ENCODE results near the gene ANKRD29. TPM values are rescaled to one million over a fixed set of nuclear protein-coding genes. Genes with fewer than 3 reads are reported as not detected.

The ANKRD29 gene
- total and polyA plus RNA-seq, 2 of the 4 experiments (the other 2 are of a cell fraction) = 0.18 to 0.31 TPM

DNA sequence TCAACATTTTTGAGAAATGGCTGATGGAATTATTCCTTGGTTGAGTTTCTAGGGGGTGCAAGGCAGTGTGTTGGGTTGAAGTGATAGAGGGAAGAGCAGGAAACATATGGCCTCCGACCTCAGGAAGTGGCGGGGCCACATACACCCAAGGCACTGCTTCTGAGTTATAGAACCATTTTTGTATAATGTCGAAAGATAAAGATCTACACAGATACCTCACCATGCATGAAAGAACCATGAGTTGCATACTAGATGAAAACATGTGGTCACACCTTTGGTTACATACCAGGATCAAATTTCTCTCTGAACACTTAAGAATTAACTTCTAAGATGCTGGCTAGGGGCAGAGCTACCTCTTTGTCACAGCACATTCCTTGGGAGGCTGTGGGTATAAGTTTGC lies 49.7 kb upstream of the ANKRD29 start:
- Histone ChIP-seq H4K5ac (ENCODE audit: low read depth, low read length) (no peak overlapping the region), H2BK15ac (ENCODE audit: low read depth, low read length) (no peak overlapping the region), H4K20me1 (ENCODE audit: insufficient read depth, low read length) (no peaks in the 10 kb centered on the region), H3K18ac (ENCODE audit: low read depth, low read length) (no peak overlapping the region), H2AFZ (replicated peaks; ENCODE audit: low read length, poor library complexity) (no peak overlapping the region), H3K9me1 (ENCODE audit: insufficient read depth, low read length) (no peaks in the 10 kb centered on the region), H2BK20ac (ENCODE audit: low read depth, low read length) (no peak overlapping the region), H3K23ac (ENCODE audit: low read depth, low read length) (no peak overlapping the region), H2AK5ac (ENCODE audit: low read depth, low read length) (no peak overlapping the region), H3K56ac (ENCODE audit: extremely low read depth, insufficient read depth, low read length) (no peak overlapping the region), H3K36me3 (ENCODE audit: control insufficient read depth, insufficient read depth, low read length) (no peaks in the 10 kb centered on the region), H3K4me2 (ENCODE audit: low read depth, low read length) (no peak overlapping the region), H3K9ac (ENCODE audit: low read depth, low read length) (no peak overlapping the region), H3K27ac (ENCODE audit: insufficient read depth, low read length) (no peak overlapping the region), H2BK120ac (ENCODE audit: low read depth, low read length) (no peak overlapping the region), H2AK9ac (replicated peaks; ENCODE audit: low read depth, low read length, poor library complexity) (no peak overlapping the region), H3K4me1 (ENCODE audit: control insufficient read depth, insufficient read depth, low read length) (no peaks in the 10 kb centered on the region), H3K14ac (replicated peaks; ENCODE audit: low read depth, low read length) (no peak overlapping the region), H3K4me3 (ENCODE audit: insufficient read depth, low read depth, low read length) (no peak overlapping the region), H4K8ac (ENCODE audit: low read depth in 2 of 2, low read length in 2 of 2) (no peak overlapping the region), H4K91ac (ENCODE audit: insufficient read depth, low read depth, low read length) (no peak overlapping the region), H3K4ac (ENCODE audit: low read depth, low read length) (no peak overlapping the region), H3K79me1 (ENCODE audit: low read depth in 1 of 2, low read length in 2 of 2) (no peaks in the 10 kb centered on the region), H3K9me3 (ENCODE audit: control insufficient read depth, insufficient read depth, low read length) (no peaks in the 10 kb centered on the region), H2BK5ac (ENCODE audit: low read depth, low read length, poor library complexity, severe bottlenecking) (no peak overlapping the region), H3K27me3 (ENCODE audit: control insufficient read depth, insufficient read depth, low read length) (no peaks in the 10 kb centered on the region)
- in situ Hi-C loops (cut with MboI; ENCODE audit: low sequenced_read_pairs) = no loop called here
- no CpG with 5 or more reads among the region's 3 CpGs for WGBS, 2 experiments (ENCODE audit: extremely low coverage in 2 of 2, insufficient read length in 1 of 2)
- DNase-seq (no peak), ATAC-seq (ENCODE audit: low read depth) (no peak)
- intact Hi-C loops (cut with micrococcal nuclease) = no loop called here
- dilution Hi-C loops (cut with HindIII; ENCODE audit: low sequenced_read_pairs, unreplicated experiment) = no loop called here
- CTCF ChIA-PET = no interaction called here
- BruUV-seq (replicated peaks) = no TSS peak
- POLR2A ChIA-PET (ENCODE audit: unreplicated experiment) = no interaction called here
- TF ChIP-seq RCOR1 (IDR thresholded peaks at IDR 0.05; ENCODE audit: insufficient replicate concordance, low read length) = no peak
- TF ChIP-seq RAD21 (IDR thresholded peaks at IDR 0.05; ENCODE audit: low read length) = no peak
- no peak for TF ChIP-seq USF2 (IDR thresholded peaks at IDR 0.05; ENCODE audit: low read depth, low read length)
- TF ChIP-seq RFX5 (IDR thresholded peaks at IDR 0.05; ENCODE audit: low read depth, low read length) = no peak
- no peak for TF ChIP-seq BHLHE40 (IDR thresholded peaks at IDR 0.05; ENCODE audit: low read depth, low read length)
- no peak for TF ChIP-seq ELK1 (IDR thresholded peaks at IDR 0.05; ENCODE audit: borderline replicate concordance, low read depth, low read length)
- no peak for TF ChIP-seq CEBPB (IDR thresholded peaks at IDR 0.05; ENCODE audit: low read depth, low read length)
- no peak for TF ChIP-seq FOS (IDR thresholded peaks at IDR 0.05; ENCODE audit: low read depth, low read length)
- TF ChIP-seq POLR2A (IDR thresholded peaks at IDR 0.05; ENCODE audit: low read depth, low read length) = no peak
- no peak for TF ChIP-seq SMC3 (IDR thresholded peaks at IDR 0.05; ENCODE audit: low read depth, low read length)
- TF ChIP-seq MAFK (IDR thresholded peaks at IDR 0.05; ENCODE audit: low read depth, low read length) = no peak
- no peak for TF ChIP-seq MXI1 (IDR thresholded peaks at IDR 0.05; ENCODE audit: borderline replicate concordance, low read depth, low read length)
- no peak for TF ChIP-seq NFE2L2 (IDR thresholded peaks at IDR 0.05; ENCODE audit: low read depth, low read length)
- TF ChIP-seq CHD1 (IDR thresholded peaks at IDR 0.05; ENCODE audit: low read depth, low read length) = no peak
- TF ChIP-seq MAZ (IDR thresholded peaks at IDR 0.05; ENCODE audit: borderline replicate concordance, low read depth, low read length) = no peak
- TF ChIP-seq, protein P1, sequence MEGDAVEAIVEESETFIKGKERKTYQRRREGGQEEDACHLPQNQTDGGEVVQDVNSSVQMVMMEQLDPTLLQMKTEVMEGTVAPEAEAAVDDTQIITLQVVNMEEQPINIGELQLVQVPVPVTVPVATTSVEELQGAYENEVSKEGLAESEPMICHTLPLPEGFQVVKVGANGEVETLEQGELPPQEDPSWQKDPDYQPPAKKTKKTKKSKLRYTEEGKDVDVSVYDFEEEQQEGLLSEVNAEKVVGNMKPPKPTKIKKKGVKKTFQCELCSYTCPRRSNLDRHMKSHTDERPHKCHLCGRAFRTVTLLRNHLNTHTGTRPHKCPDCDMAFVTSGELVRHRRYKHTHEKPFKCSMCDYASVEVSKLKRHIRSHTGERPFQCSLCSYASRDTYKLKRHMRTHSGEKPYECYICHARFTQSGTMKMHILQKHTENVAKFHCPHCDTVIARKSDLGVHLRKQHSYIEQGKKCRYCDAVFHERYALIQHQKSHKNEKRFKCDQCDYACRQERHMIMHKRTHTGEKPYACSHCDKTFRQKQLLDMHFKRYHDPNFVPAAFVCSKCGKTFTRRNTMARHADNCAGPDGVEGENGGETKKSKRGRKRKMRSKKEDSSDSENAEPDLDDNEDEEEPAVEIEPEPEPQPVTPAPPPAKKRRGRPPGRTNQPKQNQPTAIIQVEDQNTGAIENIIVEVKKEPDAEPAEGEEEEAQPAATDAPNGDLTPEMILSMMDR (conservative IDR thresholded peaks at IDR 0.05; ENCODE audit: low read depth, low read length) = no peak

Data from IMR-90 (cell line).